Measurements from ENCODE around the gene CARMIL1. TPM values are rescaled to one million over a fixed set of nuclear protein-coding genes. Genes with fewer than 3 reads are reported as not detected.

Gene CARMIL1
- total and polyA plus RNA-seq, 4 experiments from 2014 or later: 0.08 to 3.5 (median 2.4) TPM

GRCh38 chr6:25242567-25242966, 36.6 kb upstream of the CARMIL1 start:
- POLR2A ChIA-PET (ENCODE audit: partially characterized antibody): no interaction called here
- H3K4me1 Mint-ChIP-seq: no peaks in the 10 kb centered on the region

GRCh38 chr6:25244865-25245264, 34.3 kb upstream of the CARMIL1 start:
- no peaks in the 10 kb centered on the region for H3K36me3 Mint-ChIP-seq
- ChIA-PET POLR2A (ENCODE audit: partially characterized antibody) (no interaction called here), CTCF (ENCODE audit: partially characterized antibody) (interaction anchor here (0.9 to 1.3 kb wide), 4 partner anchors 9 to 34 kb away, joined by 3 to 4 read pairs (median 3); partner anchors contain the start of gene CARMIL1)
- no peak overlapping the region for H3K27ac Mint-ChIP-seq
- no peak overlapping the region for H3K4me3 ChIP-seq (ENCODE audit: low read length in 2 of 2)
- H3K9me3 ChIP-seq (ENCODE audit: control insufficient read depth in 1 of 2, low read length in 2 of 2): no peaks in the 10 kb centered on the region
- no peak for DNase-seq
- no peak overlapping the region for H3K4me3 Mint-ChIP-seq
- no peaks in the 10 kb centered on the region for H3K9me3 Mint-ChIP-seq
- H3K27me3 Mint-ChIP-seq: peaks cover 4 to 7% of the 10 kb centered on the region in 2 donors
- H3K27ac ChIP-seq (ENCODE audit: low read depth, low read length): no peak overlapping the region
- intact Hi-C loops (cut with micrococcal nuclease): no loop called here
- no peaks in the 10 kb centered on the region for H3K4me1 Mint-ChIP-seq
- no peaks in the 10 kb centered on the region for H3K36me3 ChIP-seq (ENCODE audit: insufficient read depth, low read length)
- H3K4me1 ChIP-seq (ENCODE audit: insufficient read depth, low read length): no peaks in the 10 kb centered on the region
- no peaks in the 10 kb centered on the region for H3K27me3 ChIP-seq (ENCODE audit: insufficient read depth, low read length)

More at GRCh38 chr6:25242567-25242966, 36.6 kb upstream of the CARMIL1 start:
- Mint-ChIP-seq H3K36me3 (no peaks in the 10 kb centered on the region), H3K27ac (no peak overlapping the region), H3K4me3 (no peak overlapping the region), H3K9me3 (no peaks in the 10 kb centered on the region), H3K27me3 (peaks cover 4 to 7% of the 10 kb centered on the region in 2 donors)
- CTCF ChIA-PET (ENCODE audit: partially characterized antibody): no interaction called here
- H3K27me3 ChIP-seq (ENCODE audit: insufficient read depth, low read length): no peaks in the 10 kb centered on the region
- no peaks in the 10 kb centered on the region for H3K4me1 ChIP-seq (ENCODE audit: insufficient read depth, low read length)
- DNase-seq: no peak
- no peaks in the 10 kb centered on the region for H3K36me3 ChIP-seq (ENCODE audit: insufficient read depth, low read length)
- intact Hi-C loops (cut with micrococcal nuclease): no loop called here
- H3K27ac ChIP-seq (ENCODE audit: low read depth, low read length): no peak overlapping the region
- no peak overlapping the region for H3K4me3 ChIP-seq (ENCODE audit: low read length in 2 of 2)
- no peaks in the 10 kb centered on the region for H3K9me3 ChIP-seq (ENCODE audit: control insufficient read depth in 1 of 2, low read length in 2 of 2)

- no peaks in the 10 kb centered on the region for H3K9me3 ChIP-seq (ENCODE audit: control insufficient read depth in 1 of 2, low read length in 2 of 2)
- Mint-ChIP-seq H3K27me3 (peaks cover 16% of the 10 kb centered on the region in 2 donors), H3K36me3 (no peaks in the 10 kb centered on the region), H3K4me3 (no peak overlapping the region), H3K4me1 (no peaks in the 10 kb centered on the region), H3K9me3 (no peaks in the 10 kb centered on the region), H3K27ac (no peak overlapping the region)
- H3K27ac ChIP-seq (ENCODE audit: low read depth, low read length): no peak overlapping the region
- no peak for DNase-seq
- ChIA-PET POLR2A (ENCODE audit: partially characterized antibody) (no interaction called here), CTCF (ENCODE audit: partially characterized antibody) (no interaction called here)
- no peaks in the 10 kb centered on the region for H3K4me1 ChIP-seq (ENCODE audit: insufficient read depth, low read length)
- no peaks in the 10 kb centered on the region for H3K36me3 ChIP-seq (ENCODE audit: insufficient read depth, low read length)
- intact Hi-C loops (cut with micrococcal nuclease): no loop called here
- no peak overlapping the region for H3K4me3 ChIP-seq (ENCODE audit: low read length in 2 of 2)
- H3K27me3 ChIP-seq (ENCODE audit: insufficient read depth, low read length): no peaks in the 10 kb centered on the region
Measured at GRCh38 chr6:25248123-25248522, 31.1 kb upstream of the CARMIL1 start.

- H3K27ac Mint-ChIP-seq: no peak overlapping the region
- CTCF ChIA-PET (ENCODE audit: partially characterized antibody): interaction anchor here (1.4 to 2.1 kb wide), 3 partner anchors 13 to 26 kb away, joined by 4 to 8 read pairs (median 7); no protein-coding TSS in a partner anchor
Measured at GRCh38 chr6:25249133-25249532, 30.0 kb upstream of the CARMIL1 start.

GRCh38 chr6:25250878-25251277, 28.3 kb upstream of the CARMIL1 start:
- Histone ChIP-seq H3K27me3 (ENCODE audit: insufficient read depth, low read length) (no peaks in the 10 kb centered on the region), H3K9me3 (ENCODE audit: control insufficient read depth in 1 of 2, low read length in 2 of 2) (no peaks in the 10 kb centered on the region), H3K27ac (ENCODE audit: low read depth, low read length) (no peak overlapping the region), H3K36me3 (ENCODE audit: insufficient read depth, low read length) (no peaks in the 10 kb centered on the region), H3K4me3 (ENCODE audit: low read length in 2 of 2) (no peak overlapping the region), H3K4me1 (ENCODE audit: insufficient read depth, low read length) (no peaks in the 10 kb centered on the region)
- intact Hi-C loops (cut with micrococcal nuclease): no loop called here
- Mint-ChIP-seq H3K4me1 (no peaks in the 10 kb centered on the region), H3K4me3 (no peak overlapping the region), H3K27me3 (peaks cover 14% of the 10 kb centered on the region in 2 donors), H3K9me3 (no peaks in the 10 kb centered on the region), H3K36me3 (no peaks in the 10 kb centered on the region), H3K27ac (no peak overlapping the region)
- CTCF ChIA-PET (ENCODE audit: partially characterized antibody): interaction anchor here (0.6 to 2.1 kb wide), 5 partner anchors 11 to 275 kb away, joined by 3 to 10 read pairs (median 6); no protein-coding TSS in a partner anchor
- DNase-seq: no peak
- POLR2A ChIA-PET (ENCODE audit: partially characterized antibody): no interaction called here

More at GRCh38 chr6:25249133-25249532, 30.0 kb upstream of the CARMIL1 start:
- Mint-ChIP-seq H3K27me3 (peaks cover 17 to 18% of the 10 kb centered on the region in 2 donors), H3K4me3 (no peak overlapping the region), H3K36me3 (no peaks in the 10 kb centered on the region), H3K4me1 (no peaks in the 10 kb centered on the region), H3K9me3 (no peaks in the 10 kb centered on the region)
- no peaks in the 10 kb centered on the region for H3K27me3 ChIP-seq (ENCODE audit: insufficient read depth, low read length)
- H3K36me3 ChIP-seq (ENCODE audit: insufficient read depth, low read length): no peaks in the 10 kb centered on the region
- H3K27ac ChIP-seq (ENCODE audit: low read depth, low read length): no peak overlapping the region
- H3K4me3 ChIP-seq (ENCODE audit: low read length in 2 of 2): no peak overlapping the region
- no peaks in the 10 kb centered on the region for H3K9me3 ChIP-seq (ENCODE audit: control insufficient read depth in 1 of 2, low read length in 2 of 2)
- POLR2A ChIA-PET (ENCODE audit: partially characterized antibody): no interaction called here
- no peak for DNase-seq
- no peaks in the 10 kb centered on the region for H3K4me1 ChIP-seq (ENCODE audit: insufficient read depth, low read length)
- intact Hi-C loops (cut with micrococcal nuclease): no loop called here

- Histone ChIP-seq H3K27ac (ENCODE audit: low read depth, low read length) (no peak overlapping the region), H3K9me3 (ENCODE audit: control insufficient read depth in 1 of 2, low read length in 2 of 2) (no peaks in the 10 kb centered on the region), H3K27me3 (ENCODE audit: insufficient read depth, low read length) (no peaks in the 10 kb centered on the region), H3K4me1 (ENCODE audit: insufficient read depth, low read length) (no peaks in the 10 kb centered on the region), H3K4me3 (ENCODE audit: low read length in 2 of 2) (no peak overlapping the region), H3K36me3 (ENCODE audit: insufficient read depth, low read length) (no peaks in the 10 kb centered on the region)
- Mint-ChIP-seq H3K4me3 (no peak overlapping the region), H3K9me3 (no peaks in the 10 kb centered on the region), H3K4me1 (no peaks in the 10 kb centered on the region), H3K27me3 (peaks cover 14% of the 10 kb centered on the region in 2 donors), H3K36me3 (no peaks in the 10 kb centered on the region), H3K27ac (no peak overlapping the region)
- ChIA-PET POLR2A (ENCODE audit: partially characterized antibody) (no interaction called here), CTCF (ENCODE audit: partially characterized antibody) (interaction anchor here (0.8 to 1.7 kb wide), 3 partner anchors 13 to 238 kb away, joined by 3 to 10 read pairs (median 6); no protein-coding TSS in a partner anchor)
- DNase-seq: no peak
- intact Hi-C loops (cut with micrococcal nuclease): no loop called here
Measured at GRCh38 chr6:25251426-25251825, 27.7 kb upstream of the CARMIL1 start.

- intact Hi-C loops (cut with micrococcal nuclease): no loop called here
- ChIA-PET POLR2A (ENCODE audit: partially characterized antibody) (no interaction called here), CTCF (ENCODE audit: partially characterized antibody) (interaction anchor here (0.9 to 1.8 kb wide), 5 partner anchors 8 to 236 kb away, joined by 3 to 6 read pairs (median 3); partner anchors contain the start of gene CARMIL1)
- no peak overlapping the region for H3K4me3 Mint-ChIP-seq
- DNase-seq: no peak
- no peak overlapping the region for H3K27ac Mint-ChIP-seq
- no peaks in the 10 kb centered on the region for H3K36me3 Mint-ChIP-seq
- no peaks in the 10 kb centered on the region for H3K9me3 Mint-ChIP-seq
- no peaks in the 10 kb centered on the region for H3K4me1 ChIP-seq (ENCODE audit: insufficient read depth, low read length)
- H3K27ac ChIP-seq (ENCODE audit: low read depth, low read length): no peak overlapping the region
- no peaks in the 10 kb centered on the region for H3K4me1 Mint-ChIP-seq
- H3K27me3 Mint-ChIP-seq: peaks cover 14% of the 10 kb centered on the region in 2 donors
- H3K27me3 ChIP-seq (ENCODE audit: insufficient read depth, low read length): no peaks in the 10 kb centered on the region
- H3K36me3 ChIP-seq (ENCODE audit: insufficient read depth, low read length): no peaks in the 10 kb centered on the region
- no peaks in the 10 kb centered on the region for H3K9me3 ChIP-seq (ENCODE audit: control insufficient read depth in 1 of 2, low read length in 2 of 2)
- H3K4me3 ChIP-seq (ENCODE audit: low read length in 2 of 2): no peak overlapping the region
Measured at GRCh38 chr6:25253351-25253750, 25.8 kb upstream of the CARMIL1 start.
